Adrenal gland (tissue), 5 donors: ENCODE results near the gene PRKACA.

ENCODE experiments used
- POLR2A ChIP-seq, 2 donors: fragments of 450-650 bp; IDR thresholded peaks; one replicate each; pipeline ENCODE4 v1.6.1; 2017; ENCODE audit warnings: antibody characterized with exemption in 2 of 2, mild to moderate bottlenecking in 2 of 2, moderate library complexity in 1 of 2
- TF ChIP-seq, protein P1 (sequence below), 6 experiments: fragments of 450-650 bp in 4 of 6; fragments of 200-600 bp in 2 of 6; sonication (generic) in 1 of 6; IDR thresholded peaks; 1 replicate in 5 of 6; 2 replicates in 1 of 6; pipeline versions ENCODE4 v1.5.1 to v1.8.0; 2016 to 2021; ENCODE audit warnings: antibody characterized with exemption in 6 of 6, mild to moderate bottlenecking in 2 of 6, moderate library complexity in 1 of 6
- donor health status: DM: no; HTN: no; CAD: no.

- TF ChIP-seq, protein P1, sequence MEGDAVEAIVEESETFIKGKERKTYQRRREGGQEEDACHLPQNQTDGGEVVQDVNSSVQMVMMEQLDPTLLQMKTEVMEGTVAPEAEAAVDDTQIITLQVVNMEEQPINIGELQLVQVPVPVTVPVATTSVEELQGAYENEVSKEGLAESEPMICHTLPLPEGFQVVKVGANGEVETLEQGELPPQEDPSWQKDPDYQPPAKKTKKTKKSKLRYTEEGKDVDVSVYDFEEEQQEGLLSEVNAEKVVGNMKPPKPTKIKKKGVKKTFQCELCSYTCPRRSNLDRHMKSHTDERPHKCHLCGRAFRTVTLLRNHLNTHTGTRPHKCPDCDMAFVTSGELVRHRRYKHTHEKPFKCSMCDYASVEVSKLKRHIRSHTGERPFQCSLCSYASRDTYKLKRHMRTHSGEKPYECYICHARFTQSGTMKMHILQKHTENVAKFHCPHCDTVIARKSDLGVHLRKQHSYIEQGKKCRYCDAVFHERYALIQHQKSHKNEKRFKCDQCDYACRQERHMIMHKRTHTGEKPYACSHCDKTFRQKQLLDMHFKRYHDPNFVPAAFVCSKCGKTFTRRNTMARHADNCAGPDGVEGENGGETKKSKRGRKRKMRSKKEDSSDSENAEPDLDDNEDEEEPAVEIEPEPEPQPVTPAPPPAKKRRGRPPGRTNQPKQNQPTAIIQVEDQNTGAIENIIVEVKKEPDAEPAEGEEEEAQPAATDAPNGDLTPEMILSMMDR (IDR thresholded peaks at IDR 0.05): peak; percentile 18 to 46 (median 38)
- no peak for TF ChIP-seq POLR2A (IDR thresholded peaks at IDR 0.05)
Measured at GRCh38 chr19:14059093-14059480, 58.5 kb downstream of the PRKACA start.
